Endothelial cell of umbilical vein (primary cell): Measurements from ENCODE around the gene RPL22L1. TPM values are rescaled to one million over a fixed set of nuclear protein-coding genes. Genes with fewer than 3 reads are reported as not detected.

Experiments
- BruUV-seq: library from RNA; stranded (reverse); fragments of 400-500 nt; replicated peaks from 2 replicates; lab custom pipeline; 2021; lab: Mats Ljungman, UMichigan
- CTCF ChIA-PET: fragments of 300-600, 350-600 bp; sonication (Branson Sonifier 250); formaldehyde crosslinking; loops from one replicate; lab custom pipeline; 2021; ENCODE audit warnings: antibody characterized with exemption, inconsistent platforms; lab: Charles Lee
- POLR2A ChIA-PET: fragments of 300-600, 350-600 bp; sonication (Branson Sonifier 250); formaldehyde crosslinking; loops from one replicate; lab custom pipeline; 2021; ENCODE audit warnings: antibody characterized with exemption, inconsistent platforms; lab: Charles Lee
- DNase-seq: peaks from one replicate; pipeline ENCODE4 v3.0.0-alpha.2; 2011; ENCODE audit warnings: low read depth, low spot score
- FAIRE-seq: peaks from 2 replicates; lab custom pipeline; 2011; peaks lifted over from hg19 to GRCh38; lab: Jason Lieb, UNC
- H2AFZ ChIP-seq: 2 replicates; pipeline ENCODE4 v1.6.0; 2012; ENCODE audit warnings: low read depth, low read length, control low read depth, inconsistent platforms
- H3K27ac ChIP-seq: 2 replicates; pipeline ENCODE4 v1.5.1; 2011; ENCODE audit warnings: low read depth, mild to moderate bottlenecking, control low read depth, low read length, moderate library complexity; ENCODE audit not compliant: insufficient read depth
- H3K27me3 ChIP-seq, 2 experiments: 2 replicates each; pipeline versions ENCODE4 v1.6.0 to v1.6.1; 2011; ENCODE audit warnings: low read length in 2 of 2, mixed read lengths in 1 of 2; ENCODE audit not compliant: control insufficient read depth in 2 of 2, insufficient read depth in 2 of 2
- H3K36me3 ChIP-seq, 2 experiments: 2 replicates in 1 of 2; 3 replicates in 1 of 2; pipeline ENCODE4 v1.5.1; 2011; ENCODE audit warnings: low read length in 2 of 2, mild to moderate bottlenecking in 1 of 2, moderate library complexity in 1 of 2; ENCODE audit not compliant: control insufficient read depth in 2 of 2, insufficient read depth in 2 of 2; ENCODE audit errors: extremely low read depth in 1 of 2
- H3K4me1 ChIP-seq: 3 replicates; pipeline ENCODE4 v1.5.1; 2011; ENCODE audit warnings: mild to moderate bottlenecking, low read length; ENCODE audit not compliant: control insufficient read depth, insufficient read depth; ENCODE audit errors: extremely low read depth
- H3K4me2 ChIP-seq: 2 replicates; pipeline ENCODE4 v1.6.1; 2011; ENCODE audit warnings: low read length, control low read depth, mixed read lengths; ENCODE audit not compliant: insufficient read depth
- H3K4me3 ChIP-seq, 3 experiments: fragments of 200-600 bp in 1 of 3; sonication (generic), shearing (Covaris generic) in 1 of 3; replicated peaks in 1 of 3; 2 replicates each; pipeline ENCODE4 v1.5.1; 2011 to 2016; ENCODE audit warnings: control low read depth in 3 of 3, low read length in 3 of 3, mild to moderate bottlenecking in 2 of 3, inconsistent platforms in 1 of 3, low read depth in 1 of 3, moderate library complexity in 1 of 3; ENCODE audit not compliant: insufficient read depth in 1 of 3
- H3K79me2 ChIP-seq: 2 replicates; pipeline ENCODE4 v1.6.0; 2012; ENCODE audit warnings: low read length, inconsistent platforms; ENCODE audit not compliant: control insufficient read depth, insufficient read depth
- H3K9ac ChIP-seq: replicated peaks from 2 replicates; pipeline ENCODE3; 2011; ENCODE audit warnings: low read length, control low read depth; ENCODE audit not compliant: insufficient read depth; ENCODE audit errors: extremely low read depth
- H3K9me1 ChIP-seq: replicated peaks from 3 replicates; pipeline ENCODE4 v1.6.0; 2011; ENCODE audit warnings: mild to moderate bottlenecking, low read length; ENCODE audit not compliant: control insufficient read depth, insufficient read depth; ENCODE audit errors: extremely low read depth
- H3K9me3 ChIP-seq: replicated peaks from 2 replicates; pipeline ENCODE4 v1.5.1; 2012; ENCODE audit warnings: low read length, inconsistent platforms; ENCODE audit not compliant: control insufficient read depth, insufficient read depth
- H4K20me1 ChIP-seq: replicated peaks from 2 replicates; pipeline ENCODE3; 2011; ENCODE audit warnings: mild to moderate bottlenecking, low read length; ENCODE audit not compliant: control insufficient read depth, insufficient read depth; ENCODE audit errors: extremely low read depth
- CTCF ChIP-seq, 2 donors: IDR thresholded peaks; 1 replicate in 1 of 2; 2 replicates in 1 of 2; pipeline ENCODE4 v1.5.1; 2011; ENCODE audit warnings: low read length in 2 of 2, mild to moderate bottlenecking in 2 of 2, moderate library complexity in 2 of 2, control low read depth in 1 of 2, inconsistent platforms in 1 of 2, low read depth in 1 of 2; ENCODE audit not compliant: insufficient read depth in 1 of 2; ENCODE audit errors: extremely low read depth in 1 of 2
- EZH2 ChIP-seq: IDR thresholded peaks from 2 replicates; pipeline ENCODE4 v1.6.1; 2012; ENCODE audit warnings: borderline replicate concordance, low read depth, mild to moderate bottlenecking, moderate library complexity, low read length, inconsistent platforms; ENCODE audit not compliant: severe bottlenecking
- FOS ChIP-seq: IDR thresholded peaks from 2 replicates; pipeline ENCODE4 v1.6.1; 2011; ENCODE audit warnings: mild to moderate bottlenecking, low read length, moderate library complexity, borderline replicate concordance; ENCODE audit not compliant: insufficient read depth
- GATA2 ChIP-seq: IDR thresholded peaks from 2 replicates; pipeline ENCODE4 v1.7.0; 2011; ENCODE audit warnings: low read depth, mild to moderate bottlenecking, moderate library complexity, mixed read lengths, low read length; ENCODE audit not compliant: insufficient read length, insufficient read depth
- JUN ChIP-seq: IDR thresholded peaks from 2 replicates; pipeline ENCODE4 v1.6.1; 2011; ENCODE audit warnings: borderline replicate concordance, low read depth; ENCODE audit not compliant: insufficient read length, insufficient read depth
- MAX ChIP-seq: IDR thresholded peaks from 2 replicates; pipeline ENCODE4 v1.6.1; 2011; ENCODE audit not compliant: insufficient read depth, insufficient read length
- MYC ChIP-seq: IDR thresholded peaks from one replicate; pipeline ENCODE4 v1.6.1; 2011; ENCODE audit warnings: mild to moderate bottlenecking, low read depth, low read length
- POLR2A ChIP-seq: IDR thresholded peaks from 2 replicates; pipeline ENCODE4 v1.6.1; 2012; ENCODE audit warnings: low read depth, mild to moderate bottlenecking, control low read depth, low read length
- POLR2AphosphoS5 ChIP-seq: IDR thresholded peaks from 2 replicates; pipeline ENCODE4 v1.6.1; 2012; ENCODE audit warnings: low read depth, mild to moderate bottlenecking, control low read depth, low read length, moderate library complexity; ENCODE audit not compliant: insufficient read depth
- dilution Hi-C: fragments of 300-500 bp; cut with MboI; formaldehyde crosslinking; loops from one replicate; pipeline ENCODE4 v1.15.0; 2019; ENCODE audit warnings: low sequenced_read_pairs; ENCODE audit not compliant: extremely low pct_ligation_motif_present
- intact Hi-C: fragments of 100-400 bp; cut with micrococcal nuclease; formaldehyde crosslinking; loops from one replicate; pipeline ENCODE4 v1.10.0; 2022
- polyA plus RNA-seq, 4 experiments: library from polyadenylated mRNA; depleted of rRNA in 3 of 4; stranded (reverse) in 3 of 4; unstranded in 1 of 4; fragments of >200 nt; gene quantifications; 2 replicates each; pipeline versions ENCODE4 v1.2.1 to v1.2.3, GENCODE V29; 2011 to 2012; ENCODE audit warnings: missing spikeins in 1 of 4
- total RNA-seq: library from RNA; stranded (reverse); gene quantifications from 2 replicates; pipeline ENCODE4 v1.2.3, GENCODE V29; 2021

Gene RPL22L1
- total and polyA plus RNA-seq, 2 donors (not counting 3 experiments of a cell fraction or from before 2014, with no cell fraction given) = 65.0 to 176 TPM

GRCh38 chr3:170889630-170890029 is 19.6 kb upstream of the RPL22L1 start:
- no peaks in the 10 kb centered on the region for H3K36me3 ChIP-seq
- no peak for DNase-seq
- H4K20me1 ChIP-seq = no peaks in the 10 kb centered on the region
- no peaks in the 10 kb centered on the region for H3K4me1 ChIP-seq
- no peak overlapping the region for H3K27ac ChIP-seq
- H3K9me3 ChIP-seq = no peaks in the 10 kb centered on the region
- H3K79me2 ChIP-seq = no peaks in the 10 kb centered on the region
- dilution Hi-C loops = no loop called here
- ChIA-PET POLR2A (no interaction called here), CTCF (interaction anchor here (1.0 to 1.1 kb wide), 2 partner anchors 19 to 650 kb away, joined by 3 to 5 read pairs; partner anchors contain the start of gene EIF5A2)
- no TSS peak for BruUV-seq
- H3K9ac ChIP-seq = no peak overlapping the region
- intact Hi-C loops = no loop called here
- no peak overlapping the region for H3K4me2 ChIP-seq
- H3K4me3 ChIP-seq = no peak overlapping the region
- no peak for TF ChIP-seq FOS
- no peak for TF ChIP-seq MAX
- no peak for TF ChIP-seq GATA2
- no peak for TF ChIP-seq JUN
- TF ChIP-seq POLR2A = no peak
- TF ChIP-seq MYC = no peak
- TF ChIP-seq POLR2AphosphoS5 = no peak
- no peak for TF ChIP-seq EZH2
- no peak for TF ChIP-seq CTCF (IDR thresholded peaks at IDR 0.05; ENCODE audit: extremely low read depth in 1 of 2, insufficient read depth in 1 of 2, low read depth in 1 of 2, low read length in 2 of 2)
- no peak overlapping the region for H2AFZ ChIP-seq
- H3K27me3 ChIP-seq = no peaks in the 10 kb centered on the region
- no peak for FAIRE-seq
- H3K9me1 ChIP-seq = no peaks in the 10 kb centered on the region
